Measurements from ENCODE around the gene PDHX.

- no peak for TF ChIP-seq CTCF (conservative IDR thresholded peaks at IDR 0.05; ENCODE audit: low read depth, low read length)
- TF ChIP-seq FOS (IDR thresholded peaks at IDR 0.05; ENCODE audit: low read depth, low read length) = no peak
- no peak for TF ChIP-seq MAFK (IDR thresholded peaks at IDR 0.05; ENCODE audit: low read depth, low read length)
- TF ChIP-seq RCOR1 (IDR thresholded peaks at IDR 0.05; ENCODE audit: insufficient replicate concordance, low read length) = no peak
- TF ChIP-seq POLR2A (IDR thresholded peaks at IDR 0.05; ENCODE audit: low read depth, low read length) = no peak
- TF ChIP-seq ELK1 (IDR thresholded peaks at IDR 0.05; ENCODE audit: borderline replicate concordance, low read depth, low read length) = no peak
- TF ChIP-seq MXI1 (IDR thresholded peaks at IDR 0.05; ENCODE audit: borderline replicate concordance, low read depth, low read length) = no peak
- no peak for TF ChIP-seq CEBPB (IDR thresholded peaks at IDR 0.05; ENCODE audit: low read depth, low read length)
- TF ChIP-seq NFE2L2 (IDR thresholded peaks at IDR 0.05; ENCODE audit: low read depth, low read length) = no peak
- no peak for TF ChIP-seq USF2 (IDR thresholded peaks at IDR 0.05; ENCODE audit: low read depth, low read length)
- no peak for TF ChIP-seq RAD21 (IDR thresholded peaks at IDR 0.05; ENCODE audit: low read length)
- TF ChIP-seq BHLHE40 (IDR thresholded peaks at IDR 0.05; ENCODE audit: low read depth, low read length) = no peak
Measured at GRCh38 chr11:35031346-35031745, 114.9 kb downstream of the PDHX start.
